ENCODE results near the gene CPLX4. TPM values are rescaled to one million over a fixed set of nuclear protein-coding genes. Genes with fewer than 3 reads are reported as not detected.

The CPLX4 gene
- total and polyA plus RNA-seq, 2 donors = 0.05 TPM

- WGBS = 98% methylated on average over 4 of the region's 4 CpGs
These were observed 6.1 kb upstream of the CPLX4 start for GRCh38 chr18:59324623-59324971.

GRCh38 chr18:59323931-59324622, 5.6 kb upstream of the CPLX4 start:
- no peaks in the 10 kb centered on the region for H3K4me1 ChIP-seq (ENCODE audit: control insufficient read depth in 2 of 2, insufficient read depth in 2 of 2, low read length in 2 of 2)
- H3K27ac ChIP-seq (ENCODE audit: low read depth in 1 of 2, low read length in 1 of 2) = no peak overlapping the region
- no peak for DNase-seq (ENCODE audit: low read depth in 6 of 9, low spot score in 9 of 9)
- no peaks in the 10 kb centered on the region for H3K27me3 ChIP-seq (ENCODE audit: control insufficient read depth in 2 of 2, insufficient read depth in 1 of 2, low read length in 1 of 2)
- 98% methylated on average over 7 of the region's 7 CpGs for WGBS
- no peak overlapping the region for H3K4me3 ChIP-seq (ENCODE audit: low read length in 2 of 2)
- peaks cover 4 to 14% of the 10 kb centered on the region in 2 donors for H3K36me3 ChIP-seq (ENCODE audit: control insufficient read depth in 2 of 2, insufficient read depth in 2 of 2, low read length in 1 of 2)
- H3K9me3 ChIP-seq (ENCODE audit: control insufficient read depth in 2 of 2, insufficient read depth in 1 of 2, low read length in 1 of 2) = no peaks in the 10 kb centered on the region

More at GRCh38 chr18:59324623-59324971, 6.1 kb upstream of the CPLX4 start:
- H3K36me3 ChIP-seq (ENCODE audit: control insufficient read depth in 2 of 2, insufficient read depth in 2 of 2, low read length in 1 of 2) = peaks cover 4 to 14% of the 10 kb centered on the region in 2 donors
- no peak for DNase-seq (ENCODE audit: low read depth in 6 of 9, low spot score in 9 of 9)
- H3K9me3 ChIP-seq (ENCODE audit: control insufficient read depth in 2 of 2, insufficient read depth in 1 of 2, low read length in 1 of 2) = no peaks in the 10 kb centered on the region
- H3K4me3 ChIP-seq (ENCODE audit: low read length in 2 of 2) = no peak overlapping the region
- H3K4me1 ChIP-seq (ENCODE audit: control insufficient read depth in 2 of 2, insufficient read depth in 2 of 2, low read length in 2 of 2) = no peaks in the 10 kb centered on the region
- H3K27me3 ChIP-seq (ENCODE audit: control insufficient read depth in 2 of 2, insufficient read depth in 1 of 2, low read length in 1 of 2) = no peaks in the 10 kb centered on the region
- H3K27ac ChIP-seq (ENCODE audit: low read depth in 1 of 2, low read length in 1 of 2) = no peak overlapping the region

- DNase-seq (ENCODE audit: low read depth in 6 of 9, low spot score in 9 of 9) = no peak
- H3K4me1 ChIP-seq (ENCODE audit: control insufficient read depth in 2 of 2, insufficient read depth in 2 of 2, low read length in 2 of 2) = peaks cover 0 to 3% of the 10 kb centered on the region in 2 donors
- peaks cover 18 to 48% of the 10 kb centered on the region in 2 donors for H3K27me3 ChIP-seq (ENCODE audit: control insufficient read depth in 2 of 2, insufficient read depth in 1 of 2, low read length in 1 of 2)
- H3K9me3 ChIP-seq (ENCODE audit: control insufficient read depth in 2 of 2, insufficient read depth in 1 of 2, low read length in 1 of 2) = no peaks in the 10 kb centered on the region
- H3K36me3 ChIP-seq (ENCODE audit: control insufficient read depth in 2 of 2, insufficient read depth in 2 of 2, low read length in 1 of 2) = no peaks in the 10 kb centered on the region
- no peak overlapping the region for H3K4me3 ChIP-seq (ENCODE audit: low read length in 2 of 2)
- 92% methylated on average over 7 of the region's 7 CpGs for WGBS
- no peak overlapping the region for H3K27ac ChIP-seq (ENCODE audit: low read depth in 1 of 2, low read length in 1 of 2)
These were observed 6.8 kb downstream of the CPLX4 start for GRCh38 chr18:59311631-59312030.

- Histone ChIP-seq H3K4me1 (ENCODE audit: control insufficient read depth in 2 of 2, insufficient read depth in 2 of 2, low read length in 2 of 2) (peaks cover 0 to 3% of the 10 kb centered on the region in 2 donors), H3K27ac (ENCODE audit: low read depth in 1 of 2, low read length in 1 of 2) (no peak overlapping the region), H3K4me3 (ENCODE audit: low read length in 2 of 2) (peak overlapping the region in 1 of 2 donors; percentile 21), H3K9me3 (ENCODE audit: control insufficient read depth in 2 of 2, insufficient read depth in 1 of 2, low read length in 1 of 2) (no peaks in the 10 kb centered on the region), H3K36me3 (ENCODE audit: control insufficient read depth in 2 of 2, insufficient read depth in 2 of 2, low read length in 1 of 2) (no peaks in the 10 kb centered on the region), H3K27me3 (ENCODE audit: control insufficient read depth in 2 of 2, insufficient read depth in 1 of 2, low read length in 1 of 2) (peaks cover 18 to 51% of the 10 kb centered on the region in 2 donors)
- no peak for DNase-seq (ENCODE audit: low read depth in 6 of 9, low spot score in 9 of 9)
- WGBS = 26% methylated on average over 5 of the region's 5 CpGs
These were observed 9.6 kb downstream of the CPLX4 start for GRCh38 chr18:59308938-59309260.

GRCh38 chr18:59308248-59308937, 10.1 kb downstream of the CPLX4 start:
- H3K27me3 ChIP-seq (ENCODE audit: control insufficient read depth in 2 of 2, insufficient read depth in 1 of 2, low read length in 1 of 2) = peaks cover 18 to 56% of the 10 kb centered on the region in 2 donors
- peak overlapping the region in 1 of 2 donors; percentile 21 for H3K4me3 ChIP-seq (ENCODE audit: low read length in 2 of 2)
- peaks cover 0 to 3% of the 10 kb centered on the region in 2 donors for H3K4me1 ChIP-seq (ENCODE audit: control insufficient read depth in 2 of 2, insufficient read depth in 2 of 2, low read length in 2 of 2)
- DNase-seq (ENCODE audit: low read depth in 6 of 9, low spot score in 9 of 9) = peak; percentile 5 to 68 (median 32)
- no peak overlapping the region for H3K27ac ChIP-seq (ENCODE audit: low read depth in 1 of 2, low read length in 1 of 2)
- no peaks in the 10 kb centered on the region for H3K36me3 ChIP-seq (ENCODE audit: control insufficient read depth in 2 of 2, insufficient read depth in 2 of 2, low read length in 1 of 2)
- no peaks in the 10 kb centered on the region for H3K9me3 ChIP-seq (ENCODE audit: control insufficient read depth in 2 of 2, insufficient read depth in 1 of 2, low read length in 1 of 2)
- 4% methylated on average over 46 of the region's 46 CpGs for WGBS

- H3K36me3 ChIP-seq (ENCODE audit: control insufficient read depth in 2 of 2, insufficient read depth in 2 of 2, low read length in 1 of 2) = no peaks in the 10 kb centered on the region
- H3K4me3 ChIP-seq (ENCODE audit: low read length in 2 of 2) = no peak overlapping the region
- DNase-seq (ENCODE audit: low read depth in 6 of 9, low spot score in 9 of 9) = no peak
- H3K27ac ChIP-seq (ENCODE audit: low read depth in 1 of 2, low read length in 1 of 2) = no peak overlapping the region
- no peaks in the 10 kb centered on the region for H3K9me3 ChIP-seq (ENCODE audit: control insufficient read depth in 2 of 2, insufficient read depth in 1 of 2, low read length in 1 of 2)
- 94% methylated on average over 6 of the region's 6 CpGs for WGBS
- H3K4me1 ChIP-seq (ENCODE audit: control insufficient read depth in 2 of 2, insufficient read depth in 2 of 2, low read length in 2 of 2) = peaks cover 0 to 3% of the 10 kb centered on the region in 2 donors
- H3K27me3 ChIP-seq (ENCODE audit: control insufficient read depth in 2 of 2, insufficient read depth in 1 of 2, low read length in 1 of 2) = peaks cover 18 to 55% of the 10 kb centered on the region in 2 donors
These were observed 11.8 kb downstream of the CPLX4 start for GRCh38 chr18:59306640-59307039.

GRCh38 chr18:59305295-59305694, 13.2 kb downstream of the CPLX4 start:
- H3K27ac ChIP-seq (ENCODE audit: low read depth in 1 of 2, low read length in 1 of 2) = no peak overlapping the region
- H3K4me1 ChIP-seq (ENCODE audit: control insufficient read depth in 2 of 2, insufficient read depth in 2 of 2, low read length in 2 of 2) = peaks cover 0 to 3% of the 10 kb centered on the region in 2 donors
- H3K4me3 ChIP-seq (ENCODE audit: low read length in 2 of 2) = no peak overlapping the region
- H3K27me3 ChIP-seq (ENCODE audit: control insufficient read depth in 2 of 2, insufficient read depth in 1 of 2, low read length in 1 of 2) = peaks cover 18 to 48% of the 10 kb centered on the region in 2 donors
- 69% methylated on average over 4 of the region's 4 CpGs for WGBS
- H3K9me3 ChIP-seq (ENCODE audit: control insufficient read depth in 2 of 2, insufficient read depth in 1 of 2, low read length in 1 of 2) = no peaks in the 10 kb centered on the region
- DNase-seq (ENCODE audit: low read depth in 6 of 9, low spot score in 9 of 9) = no peak
- H3K36me3 ChIP-seq (ENCODE audit: control insufficient read depth in 2 of 2, insufficient read depth in 2 of 2, low read length in 1 of 2) = no peaks in the 10 kb centered on the region

- WGBS = 80% methylated on average over 9 of the region's 9 CpGs
- Histone ChIP-seq H3K4me1 (ENCODE audit: control insufficient read depth in 2 of 2, insufficient read depth in 2 of 2, low read length in 2 of 2) (peaks cover 0 to 3% of the 10 kb centered on the region in 2 donors), H3K27ac (ENCODE audit: low read depth in 1 of 2, low read length in 1 of 2) (no peak overlapping the region), H3K27me3 (ENCODE audit: control insufficient read depth in 2 of 2, insufficient read depth in 1 of 2, low read length in 1 of 2) (peaks cover 9 to 34% of the 10 kb centered on the region in 2 donors), H3K4me3 (ENCODE audit: low read length in 2 of 2) (no peak overlapping the region), H3K9me3 (ENCODE audit: control insufficient read depth in 2 of 2, insufficient read depth in 1 of 2, low read length in 1 of 2) (no peaks in the 10 kb centered on the region), H3K36me3 (ENCODE audit: control insufficient read depth in 2 of 2, insufficient read depth in 2 of 2, low read length in 1 of 2) (no peaks in the 10 kb centered on the region)
- no peak for DNase-seq (ENCODE audit: low read depth in 6 of 9, low spot score in 9 of 9)
These were observed 14.7 kb downstream of the CPLX4 start for GRCh38 chr18:59303656-59304195.

GRCh38 chr18:59303006-59303405, 15.4 kb downstream of the CPLX4 start:
- no peak overlapping the region for H3K4me3 ChIP-seq (ENCODE audit: low read length in 2 of 2)
- no peaks in the 10 kb centered on the region for H3K4me1 ChIP-seq (ENCODE audit: control insufficient read depth in 2 of 2, insufficient read depth in 2 of 2, low read length in 2 of 2)
- peaks cover 7 to 27% of the 10 kb centered on the region in 2 donors for H3K27me3 ChIP-seq (ENCODE audit: control insufficient read depth in 2 of 2, insufficient read depth in 1 of 2, low read length in 1 of 2)
- no peaks in the 10 kb centered on the region for H3K9me3 ChIP-seq (ENCODE audit: control insufficient read depth in 2 of 2, insufficient read depth in 1 of 2, low read length in 1 of 2)
- no peak overlapping the region for H3K27ac ChIP-seq (ENCODE audit: low read depth in 1 of 2, low read length in 1 of 2)
- WGBS = 96% methylated on average over 2 of the region's 2 CpGs
- DNase-seq (ENCODE audit: low read depth in 6 of 9, low spot score in 9 of 9) = no peak
- H3K36me3 ChIP-seq (ENCODE audit: control insufficient read depth in 2 of 2, insufficient read depth in 2 of 2, low read length in 1 of 2) = no peaks in the 10 kb centered on the region

Measured in thymus (tissue), 11 donors.